ENCODE results near the gene CDK5. TPM values are rescaled to one million over a fixed set of nuclear protein-coding genes. Genes with fewer than 3 reads are reported as not detected.

The CDK5 gene
- total and polyA plus RNA-seq, 4 experiments from 2014 or later = 6.3 to 15.2 (median 9.1) TPM

Other genes starting within 250 kb of the CDK5 start
- not detected for gene AOC1, start 205.4 kb downstream of the CDK5 start, total RNA-seq
- not detected for gene AOC1, start 205.4 kb downstream of the CDK5 start, polyA plus RNA-seq
- gene KCNH2, start 79.6 kb downstream of the CDK5 start, total RNA-seq = 1 to 10 TPM; 2.3 to 2.6 TPM
- gene KCNH2, start 79.6 kb downstream of the CDK5 start, polyA plus RNA-seq = 1 to 10 TPM; 1.8 to 2.4 TPM
- gene NOS3, start 66.9 kb downstream of the CDK5 start, total RNA-seq = 1 to 10 TPM; 4.0 to 4.6 TPM
- 10 to 100 TPM in 1 of 2 donors, 1 to 10 TPM in 1; 6.6 to 14.9 TPM for gene NOS3, start 66.9 kb downstream of the CDK5 start, polyA plus RNA-seq
- gene ATG9B, start 33.4 kb downstream of the CDK5 start, total RNA-seq = 10 to 100 TPM; 29.3 to 29.9 TPM
- 10 to 100 TPM; 16.9 to 36.6 TPM for gene ATG9B, start 33.4 kb downstream of the CDK5 start, polyA plus RNA-seq
- 10 to 100 TPM; 71.2 to 75.8 TPM for gene ABCB8, start 29.4 kb downstream of the CDK5 start, total RNA-seq
- gene ABCB8, start 29.4 kb downstream of the CDK5 start, polyA plus RNA-seq = 10 to 100 TPM; 17.8 to 22.8 TPM
- gene ASIC3, start 9.4 kb downstream of the CDK5 start, total RNA-seq = 10 to 100 TPM; 10.6 to 11.6 TPM
- not detected for gene ASIC3, start 9.4 kb downstream of the CDK5 start, polyA plus RNA-seq
- gene SLC4A2, start 1.7 kb upstream of the CDK5 start, total RNA-seq = 10 to 100 TPM; 82.7 to 84.7 TPM
- 10 to 100 TPM; 12.8 to 24.3 TPM for gene SLC4A2, start 1.7 kb upstream of the CDK5 start, polyA plus RNA-seq
- gene FASTK, start 22.9 kb upstream of the CDK5 start, total RNA-seq = 100 to 1,000 TPM; 123 to 126 TPM
- 10 to 100 TPM; 51.2 to 62.2 TPM for gene FASTK, start 22.9 kb upstream of the CDK5 start, polyA plus RNA-seq
- gene TMUB1, start 25.6 kb upstream of the CDK5 start, total RNA-seq = 10 to 100 TPM; 42.6 to 48.7 TPM
- gene TMUB1, start 25.6 kb upstream of the CDK5 start, polyA plus RNA-seq = 10 to 100 TPM; 48.9 to 66.7 TPM
- 10 to 100 TPM; 52.9 to 65.8 TPM for gene AGAP3, start 28.6 kb upstream of the CDK5 start, total RNA-seq
- gene AGAP3, start 28.6 kb upstream of the CDK5 start, polyA plus RNA-seq = 1 to 10 TPM; 3.0 to 9.5 TPM
- gene GBX1, start 109.8 kb upstream of the CDK5 start, total RNA-seq = not detected
- not detected for gene GBX1, start 109.8 kb upstream of the CDK5 start, polyA plus RNA-seq
- not detected for gene ASB10, start 129.4 kb upstream of the CDK5 start, total RNA-seq
- not detected for gene ASB10, start 129.4 kb upstream of the CDK5 start, polyA plus RNA-seq
- gene H2BK1, start 152.6 kb upstream of the CDK5 start, total RNA-seq = 1 to 10 TPM; 4.9 to 6.9 TPM
- gene H2BK1, start 152.6 kb upstream of the CDK5 start, polyA plus RNA-seq = not detected
- gene ABCF2, start 169.3 kb upstream of the CDK5 start, total RNA-seq = 10 to 100 TPM; 31.4 to 35.7 TPM
- 10 to 100 TPM; 33.0 to 37.3 TPM for gene ABCF2, start 169.3 kb upstream of the CDK5 start, polyA plus RNA-seq
- gene CHPF2, start 174.6 kb upstream of the CDK5 start, total RNA-seq = 10 to 100 TPM; 52.2 to 52.3 TPM
- 10 to 100 TPM; 25.3 to 28.6 TPM for gene CHPF2, start 174.6 kb upstream of the CDK5 start, polyA plus RNA-seq
- 1 to 10 TPM; 4.0 to 5.2 TPM for gene SMARCD3, start 190.8 kb upstream of the CDK5 start, total RNA-seq
- gene SMARCD3, start 190.8 kb upstream of the CDK5 start, polyA plus RNA-seq = 1 to 10 TPM; 4.6 TPM

All from CD4-positive, alpha-beta memory T cell (primary cell).